Left lung (tissue), 10 donors: ENCODE data around the gene TBCEL. TPM values are rescaled to one million over a fixed set of nuclear protein-coding genes. Genes with fewer than 3 reads are reported as not detected.
"Not testable (repeated sequence)": the region's sequence is repeated elsewhere in the genome, so short reads cannot be mapped to it uniquely, and the experiment has no call there.

ENCODE experiments used
- ATAC-seq: fragments of 200-7000 bp; cut with Tn5 transposase; one replicate; pipeline ENCODE4 v1.9.1; 2020; ENCODE audit warnings: moderate library complexity
- DNase-seq, 4 donors: peaks; one replicate each; pipeline ENCODE4 v3.0.0-alpha.2; 2013 to 2020
- H3K27ac ChIP-seq, 2 donors: fragments of 200-600 bp; sonication (generic) in 1 of 2; one replicate each; pipeline versions ENCODE4 v1.5.0 to v1.8.0; 2020 to 2021
- H3K27me3 ChIP-seq, 2 donors: fragments of 200-600 bp; sonication (generic) in 1 of 2; one replicate each; pipeline versions ENCODE4 v1.5.0 to v1.8.0; 2020 to 2021
- H3K36me3 ChIP-seq, 2 donors: fragments of 200-600 bp; sonication (generic) in 1 of 2; one replicate each; pipeline versions ENCODE4 v1.5.0 to v1.8.0; 2020 to 2021
- H3K4me1 ChIP-seq, 2 donors: fragments of 200-600 bp; one replicate each; pipeline ENCODE4 v1.8.0; 2021
- H3K4me3 ChIP-seq, 2 donors: fragments of 200-600 bp; sonication (generic) in 1 of 2; one replicate each; pipeline versions ENCODE4 v1.5.0 to v1.8.0; 2020 to 2021; ENCODE audit warnings: mild to moderate bottlenecking in 1 of 2
- H3K9me3 ChIP-seq, 2 donors: fragments of 200-600 bp; sonication (generic) in 1 of 2; one replicate each; pipeline versions ENCODE4 v1.5.0 to v1.8.0; 2020 to 2021
- CTCF ChIP-seq, 2 donors: fragments of 200-600 bp; sonication (generic) in 1 of 2; IDR thresholded peaks; one replicate each; pipeline versions ENCODE4 v1.5.0 to v1.8.0; 2021; ENCODE audit warnings: antibody characterized with exemption in 2 of 2
- intact Hi-C, 2 donors: fragments of 100-400 bp; cut with DNase I; formaldehyde crosslinking; loops; one replicate each; pipeline versions ENCODE4 v1.11.2 to v1.14.2; 2022
- polyA plus RNA-seq, 6 donors: library from polyadenylated mRNA; unstranded; fragments of 120-200 nt; gene quantifications; one replicate each; pipeline ENCODE4 v1.2.1, GENCODE V29; 2013; ENCODE audit not compliant: insufficient read length in 6 of 6
- total RNA-seq, 2 donors: library from RNA; stranded (reverse); fragmentation: NEBNext Ultra II Directional; extraction: Animal tissue kit (Norgen Biotek cat#: 25700); gene quantifications; one replicate each; pipeline ENCODE4 v1.2.1, GENCODE V29; 2021
- donor health status: DM: no; HTN: yes; CAD: no.
- donor health status: DM: no; HTN: no; CAD: no.

The TBCEL gene
- total and polyA plus RNA-seq, 8 donors = 27.5 to 38.0 (median 32.0) TPM

- Histone ChIP-seq H3K4me1 (peaks cover 0 to 5% of the 10 kb centered on the region in 2 donors), H3K9me3 (no peaks in the 10 kb centered on the region), H3K36me3 (no peaks in the 10 kb centered on the region), H3K4me3 (no peak overlapping the region), H3K27me3 (peaks cover 0 to 4% of the 10 kb centered on the region in 2 donors), H3K27ac (no peak overlapping the region)
- TF ChIP-seq CTCF (IDR thresholded peaks at IDR 0.05) = peak; percentile 43 to 62
- intact Hi-C loops = loop anchor here in 1 of 2 donors (10.0 kb wide), 1 partner anchor 178 kb away; no protein-coding TSS in a partner anchor
- peak; percentile 98 for ATAC-seq
- peak in 3 of 4 donors; percentile 51 to 66 (median 53) for DNase-seq
Observed at GRCh38 chr11:121112498-121113455, 88.9 kb downstream of the TBCEL start.

GRCh38 chr11:121113611-121114010 lies 89.7 kb downstream of the TBCEL start:
- intact Hi-C loops = loop anchor here in 1 of 2 donors (10.0 kb wide), 1 partner anchor 179 kb away; no protein-coding TSS in a partner anchor
- no peak for ATAC-seq

GRCh38 chr11:121115024-121115423 lies 91.1 kb downstream of the TBCEL start:
- not testable (repeated sequence) for H3K27ac ChIP-seq, H3K9me3 ChIP-seq, DNase-seq, H3K4me1 ChIP-seq, ATAC-seq, H3K27me3 ChIP-seq, H3K36me3 ChIP-seq, H3K4me3 ChIP-seq
- intact Hi-C loops = loop anchor here in 1 of 2 donors (10.0 kb wide), 1 partner anchor 180 kb away; no protein-coding TSS in a partner anchor

More at GRCh38 chr11:121113611-121114010, 89.7 kb downstream of the TBCEL start:
- TF ChIP-seq CTCF (IDR thresholded peaks at IDR 0.05) = no peak
- no peaks in the 10 kb centered on the region for H3K36me3 ChIP-seq
- no peak overlapping the region for H3K27ac ChIP-seq
- DNase-seq = no peak
- H3K4me1 ChIP-seq = peaks cover 0 to 5% of the 10 kb centered on the region in 2 donors
- H3K4me3 ChIP-seq = no peak overlapping the region
- no peaks in the 10 kb centered on the region for H3K9me3 ChIP-seq
- H3K27me3 ChIP-seq = peaks cover 0 to 4% of the 10 kb centered on the region in 2 donors

- ATAC-seq = no peak
- DNase-seq = no peak
- no peaks in the 10 kb centered on the region for H3K27me3 ChIP-seq
- TF ChIP-seq CTCF (IDR thresholded peaks at IDR 0.05) = no peak
- no peaks in the 10 kb centered on the region for H3K36me3 ChIP-seq
- no peak overlapping the region for H3K27ac ChIP-seq
- intact Hi-C loops = loop anchor here in 1 of 2 donors (10.0 kb wide), 1 partner anchor 183 kb away; no protein-coding TSS in a partner anchor
- H3K4me1 ChIP-seq = peaks cover 0 to under 1% of the 10 kb centered on the region in 2 donors
- H3K4me3 ChIP-seq = no peak overlapping the region
- H3K9me3 ChIP-seq = peaks cover 0 to 11% of the 10 kb centered on the region in 2 donors
Observed at GRCh38 chr11:121117788-121118187, 93.9 kb downstream of the TBCEL start.

- H3K27me3 ChIP-seq = no peaks in the 10 kb centered on the region
- TF ChIP-seq CTCF (IDR thresholded peaks at IDR 0.05) = no peak
- H3K4me3 ChIP-seq = no peak overlapping the region
- no peak overlapping the region for H3K27ac ChIP-seq
- ATAC-seq = no peak
- H3K4me1 ChIP-seq = no peaks in the 10 kb centered on the region
- intact Hi-C loops = loop anchor here in 1 of 2 donors (10.0 kb wide), 1 partner anchor 185 kb away; no protein-coding TSS in a partner anchor
- no peaks in the 10 kb centered on the region for H3K36me3 ChIP-seq
- peaks cover 0 to 16% of the 10 kb centered on the region in 2 donors for H3K9me3 ChIP-seq
- no peak for DNase-seq
Observed at GRCh38 chr11:121119440-121119839, 95.5 kb downstream of the TBCEL start.
